CD4-positive, alpha-beta T cell treated with Interleukin-4 for 4 hours (primary cell): ENCODE results near the gene KIRREL3.
A peak's percentile ranks its signal among the peaks of the same experiment; 100 is the strongest.

Experiments
- DNase-seq: peaks from one replicate; pipeline ENCODE4 v3.0.0-alpha.2; 2020

KIRREL3 gene

GRCh38 chr11:126478466-126478865 is 522.1 kb downstream of the KIRREL3 start:
- DNase-seq, result no peak

DNA sequence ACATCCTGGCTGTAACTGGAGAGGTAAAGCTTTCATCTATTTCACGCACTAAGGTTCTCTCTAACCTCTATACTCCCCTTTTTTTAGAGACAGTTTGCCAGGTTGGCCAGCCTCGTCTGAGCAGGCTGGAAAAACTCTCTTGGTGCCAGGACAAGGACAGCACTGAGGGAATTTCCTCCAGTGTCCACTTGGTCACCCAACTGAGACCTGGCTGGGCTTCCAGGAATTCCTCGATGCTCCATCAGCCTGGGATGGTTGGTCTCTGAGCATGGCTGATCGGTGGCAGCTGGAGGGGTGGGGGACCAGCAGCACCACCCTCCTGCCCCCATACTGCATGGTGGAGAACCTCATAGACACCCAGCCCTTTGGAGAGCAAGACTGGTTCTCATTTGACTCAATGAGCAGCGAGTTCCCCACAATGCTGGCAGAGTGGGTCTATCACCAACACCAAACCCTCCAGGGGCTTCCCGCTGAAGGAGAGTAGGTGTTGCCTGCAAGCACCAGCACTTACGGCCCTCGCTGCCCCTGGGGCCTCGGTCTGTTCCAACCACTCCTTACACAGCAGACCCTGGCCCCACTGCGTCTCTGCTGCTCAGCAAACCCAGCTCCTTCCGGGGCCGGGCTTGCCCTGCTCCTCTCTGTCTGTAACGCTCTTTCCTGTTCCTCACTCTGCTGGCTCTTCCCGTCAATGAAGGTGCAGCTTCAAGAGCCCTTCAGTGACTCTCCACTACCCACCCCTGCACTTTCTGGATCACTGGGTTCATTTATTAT is 522.9 kb downstream of the KIRREL3 start:
- peak; percentile 19 for DNase-seq

GRCh38 chr11:126476977-126477376 is 523.6 kb downstream of the KIRREL3 start:
- DNase-seq, result no peak

DNA sequence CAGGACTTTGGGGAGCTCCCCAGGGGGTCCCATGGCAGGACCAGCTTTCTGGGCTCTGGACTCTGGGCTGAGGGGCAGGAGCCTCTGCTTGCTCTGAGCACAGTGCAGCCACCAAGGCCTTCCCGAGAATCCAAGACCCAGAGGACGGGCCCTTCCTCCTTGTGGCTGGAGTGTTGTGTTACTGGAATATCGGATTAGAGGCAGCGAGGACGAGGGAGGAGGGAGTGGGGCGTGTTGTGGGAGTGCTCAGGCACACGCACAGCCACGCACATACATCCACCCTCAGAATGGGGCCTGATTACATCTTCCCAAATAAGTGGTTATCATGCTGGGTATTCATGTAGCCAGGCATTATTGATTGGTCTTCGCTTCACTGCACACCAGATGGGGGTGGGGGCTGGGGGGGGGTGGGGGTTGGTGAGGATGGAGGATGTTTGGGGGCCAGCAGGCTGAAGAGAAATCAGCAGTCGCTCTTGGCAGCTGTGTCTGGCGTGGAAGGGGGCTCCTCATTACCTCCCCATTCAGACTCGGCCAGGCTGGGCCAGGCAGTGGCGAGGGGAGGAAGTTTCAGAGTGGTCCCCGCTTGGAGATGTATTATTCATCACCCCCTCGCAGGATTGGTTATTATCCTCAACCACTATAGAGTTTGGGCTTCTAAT is 524.2 kb downstream of the KIRREL3 start:
- no peak for DNase-seq

- no peak for DNase-seq
These were observed 525.3 kb downstream of the KIRREL3 start for GRCh38 chr11:126475014-126475991.

- no peak for DNase-seq
These were observed 526.4 kb downstream of the KIRREL3 start for GRCh38 chr11:126474220-126474619.

GRCh38 chr11:126473269-126473668 is 527.3 kb downstream of the KIRREL3 start:
- DNase-seq, result no peak

GRCh38 chr11:126469311-126469710 is 531.3 kb downstream of the KIRREL3 start:
- DNase-seq, result no peak

- peak; percentile 16 for DNase-seq
These were observed 532.5 kb downstream of the KIRREL3 start for GRCh38 chr11:126468102-126468521.

DNA sequence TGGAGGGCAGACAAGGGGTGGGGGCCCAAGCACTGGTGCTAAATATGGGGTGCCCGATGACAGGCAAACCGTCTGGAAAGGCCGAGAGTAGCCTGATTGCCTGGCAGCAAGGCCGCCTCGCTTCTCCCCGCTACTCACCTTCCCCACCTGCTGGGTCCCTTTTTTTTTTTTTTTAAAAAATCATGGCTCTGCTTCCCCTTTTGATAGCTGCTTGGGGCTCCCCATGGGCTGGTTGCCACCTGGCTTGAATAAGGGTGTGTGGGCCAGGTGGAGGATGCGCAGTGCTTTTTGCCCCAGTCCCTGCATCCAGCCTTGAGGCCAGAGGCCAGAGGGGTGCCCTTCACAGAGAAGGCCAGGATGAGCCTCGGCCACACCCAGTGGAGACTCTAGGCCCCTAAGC is 533.1 kb downstream of the KIRREL3 start:
- DNase-seq, result no peak

DNA sequence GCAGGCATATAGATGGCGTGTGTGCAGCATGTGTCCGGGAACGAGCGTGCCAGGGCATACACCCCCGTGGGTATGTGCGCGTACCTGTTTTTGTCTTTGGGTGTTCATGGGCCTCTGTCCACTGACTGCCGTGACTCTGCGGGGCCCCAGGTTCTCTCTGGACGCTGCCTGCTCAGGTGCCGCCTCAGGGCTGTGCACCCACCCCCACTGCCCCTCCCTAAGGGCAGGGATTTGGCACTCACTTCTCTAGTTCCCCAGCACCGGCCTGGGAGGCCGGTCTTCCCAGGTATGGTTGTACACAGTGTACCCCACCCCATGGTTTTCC is 533.6 kb downstream of the KIRREL3 start:
- DNase-seq, result no peak

DNA sequence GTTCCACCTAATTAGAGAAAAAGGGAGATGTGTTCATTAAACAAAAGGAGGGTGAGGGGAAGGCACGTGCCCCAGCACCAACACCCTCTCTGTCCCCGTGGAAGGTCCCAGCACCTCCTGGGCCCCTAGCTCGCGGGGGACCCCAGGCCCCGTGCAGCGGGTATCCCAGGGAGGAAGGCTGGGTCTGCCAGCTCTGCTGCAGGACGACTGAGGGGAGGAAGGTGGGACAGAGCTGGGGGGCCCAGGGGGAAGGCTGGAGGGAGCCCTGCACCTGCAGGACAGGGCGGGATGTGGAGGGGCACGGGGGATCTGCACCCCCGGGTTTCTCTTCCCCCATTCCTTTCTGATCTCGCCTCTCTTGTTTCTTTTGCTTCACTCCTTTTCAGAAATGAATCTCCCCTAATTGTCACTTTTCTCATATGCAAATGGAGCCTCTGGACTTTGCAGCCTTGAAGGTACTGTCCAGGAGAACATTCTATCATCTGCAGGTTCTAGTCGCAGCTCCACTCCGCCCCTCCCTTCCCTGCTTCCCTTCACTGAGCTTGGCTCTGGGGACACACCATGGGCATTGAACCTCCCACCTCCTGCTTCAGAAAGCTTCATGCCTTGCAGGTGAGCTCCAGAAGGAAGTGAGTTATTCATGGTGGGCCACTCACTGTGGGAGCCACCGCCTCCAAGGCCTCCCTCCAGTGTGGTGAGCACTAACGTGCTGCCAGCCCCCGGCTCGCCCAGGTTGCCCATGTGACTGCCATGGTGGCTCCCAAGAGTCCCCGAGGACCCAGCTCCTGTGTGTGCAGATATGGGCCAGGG is 534.1 kb downstream of the KIRREL3 start:
- no peak for DNase-seq

DNA sequence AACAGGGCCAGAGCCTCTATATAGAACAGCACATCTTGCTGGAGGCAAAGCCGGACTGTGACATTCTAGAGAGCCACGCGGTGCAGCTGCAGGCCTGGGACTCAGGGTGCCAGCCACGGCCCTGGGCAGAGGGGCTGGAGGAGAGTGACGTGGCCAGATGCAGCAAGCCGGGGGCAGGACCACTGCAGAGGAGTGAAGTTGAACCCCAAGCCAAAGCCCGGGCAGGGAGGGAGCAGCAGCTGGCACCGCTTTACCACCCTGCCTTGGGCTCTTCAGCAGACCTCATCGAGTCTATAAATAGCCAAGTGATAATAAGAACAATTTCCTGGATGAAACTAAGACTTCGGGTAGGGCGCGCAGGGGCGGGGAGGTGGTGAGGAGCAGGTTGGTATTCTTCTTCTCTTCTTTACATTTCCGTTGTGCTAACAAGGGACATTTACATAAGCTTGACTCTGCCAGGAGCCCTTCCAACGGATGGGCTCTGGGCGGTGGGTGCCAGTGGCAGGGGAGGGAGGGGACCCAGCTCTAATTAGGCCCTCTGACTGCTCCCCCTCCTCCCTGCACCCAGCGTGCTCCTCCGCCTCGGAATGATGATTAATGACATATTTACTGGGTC is 534.9 kb downstream of the KIRREL3 start:
- peak; percentile 12 for DNase-seq

DNA sequence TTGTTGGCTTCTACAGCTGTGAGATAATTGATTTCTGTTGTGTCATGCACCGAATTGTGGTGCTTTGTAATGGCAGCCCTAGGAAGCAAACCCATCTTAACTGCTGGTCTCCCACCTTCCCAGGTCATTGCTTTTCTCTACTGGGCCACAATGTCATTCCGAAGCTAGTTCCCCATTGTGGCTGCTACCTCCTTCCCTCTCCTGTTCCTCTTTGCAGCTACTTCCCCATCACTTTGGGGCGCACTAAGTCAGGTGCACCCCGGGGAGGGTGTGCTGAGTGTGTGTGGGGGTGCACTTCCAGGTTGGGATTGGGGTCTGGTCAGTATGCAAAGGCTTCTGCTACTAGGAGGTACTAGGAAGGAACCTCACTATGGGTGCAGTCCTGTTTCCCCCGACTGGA is 535.8 kb downstream of the KIRREL3 start:
- DNase-seq, result no peak

DNA sequence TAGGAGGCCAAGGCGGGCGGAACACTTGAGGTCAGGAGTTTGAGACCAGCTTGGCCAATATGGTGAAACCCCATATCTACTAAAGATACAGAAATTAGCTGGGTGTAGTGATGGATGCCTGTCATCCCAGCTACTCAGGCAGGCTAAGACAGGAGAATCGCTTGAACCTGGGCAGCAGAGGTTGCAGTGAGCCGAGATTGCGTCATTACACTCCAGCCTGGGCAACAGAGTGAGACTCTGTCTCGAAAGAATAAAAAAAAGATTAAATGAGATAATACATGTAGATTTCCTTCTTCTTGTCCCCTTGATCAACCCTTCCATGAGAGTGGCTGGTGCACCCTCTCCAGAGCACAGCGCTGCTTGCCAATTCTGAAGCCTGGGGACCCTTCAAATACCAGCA is 538.1 kb downstream of the KIRREL3 start:
- DNase-seq, result no peak

DNA sequence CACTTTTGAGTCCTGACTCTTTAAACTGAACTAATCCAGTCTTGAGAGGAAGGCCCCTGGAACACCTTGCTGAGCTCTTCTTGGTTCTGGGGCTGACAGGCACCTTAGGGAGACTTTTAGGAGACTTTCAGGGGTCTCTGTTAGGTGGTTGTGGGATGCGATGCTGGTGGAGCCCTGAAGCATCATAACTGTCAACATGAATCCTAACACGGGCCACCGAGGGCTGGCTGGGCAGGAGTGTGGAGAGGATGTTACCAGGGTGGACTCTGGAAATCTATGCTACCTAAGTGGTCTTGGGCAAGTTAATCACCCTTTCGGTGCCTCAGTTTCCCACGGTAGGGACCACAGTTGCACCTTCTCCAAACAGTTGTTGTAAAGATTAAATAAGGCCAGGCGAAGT is 538.6 kb downstream of the KIRREL3 start:
- DNase-seq, result no peak

- DNase-seq, result no peak
These were observed 539.5 kb downstream of the KIRREL3 start for GRCh38 chr11:126461096-126461440.

- DNase-seq, result no peak
These were observed 540.0 kb downstream of the KIRREL3 start for GRCh38 chr11:126460417-126461095.

DNA sequence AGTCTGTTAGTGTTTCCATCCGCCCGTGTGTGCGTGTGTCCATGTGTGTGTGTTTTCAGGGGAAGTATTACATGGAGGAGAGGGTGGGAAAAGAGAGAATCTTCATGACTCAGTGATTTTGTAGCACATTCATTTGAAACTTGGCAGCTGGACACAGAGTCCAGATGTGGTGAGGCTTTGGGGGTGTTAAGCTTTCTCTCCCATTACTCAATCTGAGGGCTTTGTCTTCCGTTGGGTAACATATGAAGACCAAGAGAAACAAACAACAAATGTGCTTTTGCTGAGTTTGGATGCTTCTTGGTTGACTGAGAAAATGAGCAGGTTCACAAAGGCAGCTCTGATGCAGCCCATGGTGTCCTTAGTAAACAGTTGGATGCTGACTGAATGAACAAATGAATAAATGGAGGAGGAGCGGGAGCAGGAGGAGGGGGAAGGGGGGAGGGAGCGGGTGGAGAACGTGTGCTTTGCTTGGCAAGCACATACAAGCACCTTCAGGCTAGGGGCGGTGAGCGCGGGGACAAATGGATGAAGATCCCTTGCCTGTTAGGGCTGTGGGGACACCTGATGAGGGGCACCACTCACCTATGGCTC is 540.8 kb downstream of the KIRREL3 start:
- DNase-seq, result no peak

GRCh38 chr11:126457817-126458216 is 542.8 kb downstream of the KIRREL3 start:
- DNase-seq, result no peak
